ENCODE results near the gene LPAR2.
"Not testable (repeated sequence)": the region's sequence is repeated elsewhere in the genome, so short reads cannot be mapped to it uniquely, and the experiment has no call there.

LPAR2 gene

GRCh38 chr19:19627621-19628500, at the start of gene LPAR2:
Gene LPAR2 (minus strand): TSS chr19:19628220. CDS start chr19:19627275, 945 bp downstream.
- no peak for DNase-seq

DNA sequence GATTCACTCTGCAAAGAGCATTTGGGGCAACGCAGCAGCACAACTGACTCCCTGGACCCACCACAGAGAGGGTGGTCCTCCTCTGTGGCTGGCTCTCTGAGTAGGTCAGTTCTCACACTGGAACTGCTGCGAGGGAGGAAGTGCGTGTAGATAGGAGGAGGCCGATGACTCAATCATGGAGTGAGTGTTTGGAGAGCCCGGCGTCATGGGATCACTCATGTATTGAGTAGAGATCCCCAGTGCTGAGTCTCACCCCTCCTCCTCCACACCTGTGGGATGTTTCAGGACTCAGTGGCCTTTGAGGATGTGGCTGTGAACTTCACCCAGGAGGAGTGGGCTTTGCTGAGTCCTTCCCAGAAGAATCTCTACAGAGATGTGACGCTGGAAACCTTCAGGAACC, 49.6 kb upstream of the LPAR2 start:
- no peak for DNase-seq

DNA sequence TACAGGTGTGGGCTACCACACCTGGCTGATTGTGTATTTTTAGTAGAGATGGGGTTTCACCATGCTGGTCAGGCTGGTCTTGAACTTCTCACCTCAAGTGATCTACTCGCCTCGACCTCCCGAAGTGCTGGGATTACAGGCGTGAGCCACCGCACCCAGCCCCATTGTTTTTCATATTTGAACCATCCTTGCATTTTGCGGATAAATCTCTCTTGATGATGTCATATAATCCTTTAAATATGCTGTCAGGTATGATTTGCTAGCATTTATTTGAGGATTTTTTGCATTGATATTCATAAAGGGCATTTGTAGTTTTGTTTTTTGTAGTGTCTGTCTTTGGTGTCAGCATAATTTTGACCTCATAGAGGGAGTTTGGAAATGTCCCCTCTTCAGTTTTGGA, 46.3 kb upstream of the LPAR2 start:
- DNase-seq: no peak

DNA sequence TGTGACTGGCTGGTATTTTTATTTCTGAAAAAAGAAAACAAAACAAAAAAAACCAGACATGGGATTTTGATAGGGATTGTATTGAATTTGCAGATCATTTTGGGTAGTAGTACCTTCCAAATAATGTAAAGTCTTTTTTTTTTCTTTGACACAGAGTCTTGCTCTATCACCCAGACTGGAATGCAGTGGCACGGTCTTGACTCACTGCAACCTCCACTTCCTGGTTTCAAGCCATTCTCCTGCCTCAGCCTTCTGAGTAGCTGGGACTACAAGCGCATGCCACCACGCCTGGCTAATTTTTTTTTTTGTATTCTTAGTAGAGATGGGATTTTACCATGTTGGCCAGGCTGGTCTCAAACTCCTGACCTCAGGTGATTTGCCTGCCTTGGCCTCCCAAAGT, 44.8 kb upstream of the LPAR2 start:
- no peak for DNase-seq

DNA sequence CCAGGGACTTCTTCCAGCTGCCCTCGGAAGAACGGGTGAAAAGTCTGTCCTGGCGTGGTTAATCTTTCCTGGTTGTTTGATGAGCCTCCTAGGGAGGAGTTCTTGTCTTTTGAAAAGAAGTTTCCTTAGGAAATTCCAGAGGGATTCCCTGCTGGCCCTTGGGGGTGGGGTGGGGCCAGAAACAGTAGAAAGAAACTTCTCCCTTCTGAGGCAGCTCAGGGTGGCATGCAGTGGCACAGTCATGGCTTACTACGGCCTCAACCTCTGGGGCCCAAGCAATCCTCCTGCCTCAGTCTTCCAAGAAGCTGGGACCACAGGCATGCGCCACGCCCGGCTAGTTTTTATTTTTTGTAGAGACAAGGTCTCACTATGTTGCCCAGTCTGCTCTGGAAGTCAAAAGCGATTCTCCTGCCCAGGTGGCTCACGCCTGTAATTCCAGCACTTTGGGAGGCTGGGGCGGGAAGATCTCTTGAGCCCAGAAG, 42.1 kb upstream of the LPAR2 start:
- no peak for DNase-seq

- peak; percentile 91 to 98 for DNase-seq
These were observed 40.4 kb upstream of the LPAR2 start, which contains the start of gene ZNF101 for GRCh38 chr19:19668230-19669012. Gene ZNF101 (plus strand): TSS chr19:19668839. CDS start chr19:19668964, 125 bp downstream.

- DNase-seq: not testable (repeated sequence)
These were observed 37.5 kb upstream of the LPAR2 start for GRCh38 chr19:19665420-19665948.

DNA sequence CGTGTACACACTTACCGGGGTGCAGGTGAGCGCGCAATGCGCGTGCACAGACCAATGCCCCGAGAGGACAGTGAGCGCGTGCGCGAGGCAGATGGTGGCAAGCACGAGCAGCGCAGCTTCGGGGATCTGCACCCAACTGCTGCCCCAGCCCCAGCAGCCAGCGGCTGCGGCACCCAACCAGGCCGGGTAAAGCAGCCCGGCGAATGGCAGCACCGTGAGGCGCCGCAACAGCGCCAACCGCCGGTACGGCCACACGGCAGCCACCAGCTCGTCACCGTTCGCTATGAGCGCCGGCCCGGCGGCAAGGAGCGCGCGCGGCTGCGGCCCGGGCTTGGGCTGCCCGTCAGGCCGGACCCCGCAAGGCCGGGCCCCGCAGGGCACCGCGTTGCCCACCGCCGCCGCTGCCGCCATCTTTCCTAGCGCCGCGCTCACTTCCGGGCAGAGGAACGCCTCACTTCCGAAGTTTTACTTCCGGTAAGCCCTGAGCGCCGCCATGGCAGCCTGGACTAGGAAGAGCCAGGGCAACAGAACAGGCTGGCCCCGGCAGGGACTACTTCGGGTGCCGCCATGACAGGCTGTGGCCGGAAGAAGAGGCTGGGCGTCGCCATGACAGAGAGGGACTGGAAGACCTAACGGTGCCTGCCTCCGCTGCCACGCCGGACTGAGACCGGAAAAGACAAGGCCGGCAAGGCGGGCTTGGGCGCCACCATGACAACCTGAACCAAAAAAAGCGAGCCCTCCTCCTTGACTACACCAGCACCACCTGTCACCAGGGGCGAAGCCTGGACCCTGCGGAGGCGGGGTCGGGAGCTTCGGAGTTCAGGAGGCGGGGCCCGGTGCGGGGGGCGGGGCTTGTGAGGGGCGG, 35.5 kb upstream of the LPAR2 start, which contains the start of gene ATP13A1:
Gene ATP13A1 (minus strand): TSS at position 421 of the 865 bp plus-strand sequence. CDS start 10 bp downstream, at position 411.
- DNase-seq: peak; percentile 95 to 98

DNA sequence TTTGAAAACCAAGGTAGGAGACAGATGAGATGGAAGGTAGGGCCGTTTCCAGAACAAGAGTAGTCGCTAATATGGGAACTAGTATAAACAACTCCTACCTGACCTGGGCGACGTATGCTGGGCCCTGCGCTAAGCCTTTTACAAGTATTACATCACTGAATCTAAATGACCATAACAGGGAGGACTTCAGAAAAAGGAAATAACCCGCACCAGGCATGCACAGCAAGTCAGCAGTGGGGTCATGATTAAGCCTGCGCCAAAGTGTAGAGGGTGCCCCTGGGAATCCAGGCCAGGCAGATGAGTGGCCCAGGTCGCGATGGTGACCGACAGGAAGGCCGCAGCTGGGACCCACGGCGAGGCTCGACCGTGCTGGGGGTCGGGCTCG, 34.8 kb upstream of the LPAR2 start:
- DNase-seq: no peak

GRCh38 chr19:19662344-19662743, 34.3 kb upstream of the LPAR2 start:
- DNase-seq: no peak

DNA sequence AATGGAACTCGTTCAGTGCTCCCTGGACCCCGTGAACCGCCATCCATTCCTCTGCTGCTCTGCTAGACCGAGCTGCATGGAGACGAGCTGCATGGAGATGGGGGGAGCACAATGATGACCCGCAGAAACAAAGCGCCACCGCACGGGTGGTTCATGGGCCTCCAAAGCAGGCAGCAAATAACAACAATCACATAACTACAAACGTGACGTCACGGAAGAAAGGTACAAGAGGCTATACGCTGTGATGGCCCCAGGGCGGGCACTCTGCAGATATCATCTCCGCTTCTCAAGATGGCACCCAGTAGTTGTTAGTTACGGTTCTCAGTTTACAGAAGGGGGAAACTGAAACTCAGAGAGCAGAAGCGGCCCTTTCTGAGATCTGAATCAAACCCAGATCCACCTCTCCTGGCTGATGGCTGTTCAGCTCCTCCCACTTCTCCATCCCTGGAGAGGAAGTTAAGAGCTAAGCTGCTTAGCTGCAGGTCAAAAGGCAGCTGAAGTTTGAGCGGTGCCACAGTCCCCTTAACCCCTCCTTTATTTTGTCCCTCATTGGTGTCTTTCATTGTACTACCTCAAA, 33.7 kb upstream of the LPAR2 start:
- no peak for DNase-seq

GRCh38 chr19:19661141-19661674, 33.2 kb upstream of the LPAR2 start:
- DNase-seq: no peak

GRCh38 chr19:19659646-19660245, 31.7 kb upstream of the LPAR2 start:
- no peak for DNase-seq

DNA sequence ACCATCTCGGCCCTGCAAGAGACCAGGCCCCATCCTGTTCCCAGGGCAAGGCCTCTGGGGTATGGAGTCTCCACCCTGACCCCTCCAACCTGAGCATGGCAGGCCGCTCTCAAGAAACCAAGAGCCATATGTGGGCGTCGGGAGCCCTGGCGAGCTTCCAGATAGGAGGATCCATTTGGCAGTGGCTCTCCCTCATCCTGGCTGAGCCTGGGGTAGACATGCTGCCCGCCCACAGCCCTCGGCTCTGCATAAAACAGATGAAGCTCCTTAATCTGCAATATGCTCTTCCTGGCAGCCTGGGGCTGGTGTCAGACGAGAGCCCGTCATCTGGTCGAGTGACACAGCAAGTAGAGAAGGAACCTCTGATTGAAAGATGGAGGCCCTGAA, 29.4 kb upstream of the LPAR2 start:
- no peak for DNase-seq

GRCh38 chr19:19656451-19657396, 28.7 kb upstream of the LPAR2 start:
- no peak for DNase-seq

GRCh38 chr19:19655641-19656343, 27.8 kb upstream of the LPAR2 start:
- no peak for DNase-seq

DNA sequence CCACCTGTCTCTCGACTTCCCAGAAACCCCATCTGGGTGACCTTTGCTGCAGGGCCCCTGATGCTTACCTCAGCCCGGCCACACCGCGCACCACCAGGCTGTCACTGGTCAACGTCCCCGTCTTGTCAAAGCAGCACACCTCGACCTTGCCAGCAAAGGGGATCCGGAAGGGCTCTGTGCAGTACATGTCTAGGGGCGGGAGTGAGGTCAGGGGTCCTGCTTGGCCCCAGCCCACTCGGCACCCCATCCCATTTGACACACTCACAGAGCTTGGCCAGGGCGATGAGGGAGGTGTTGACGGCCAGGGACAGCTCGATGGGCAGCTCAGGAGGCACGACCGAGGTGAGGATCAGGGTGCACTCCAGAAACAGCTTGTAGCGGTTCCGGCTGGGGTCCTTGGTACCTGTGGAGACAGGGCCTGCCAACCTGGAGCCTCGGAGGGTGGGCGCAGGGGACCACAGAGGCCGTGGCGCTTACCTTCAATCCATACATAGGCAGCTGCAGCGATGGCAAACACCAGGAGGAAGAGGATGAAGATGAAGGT, 27.1 kb upstream of the LPAR2 start:
- no peak for DNase-seq

DNA sequence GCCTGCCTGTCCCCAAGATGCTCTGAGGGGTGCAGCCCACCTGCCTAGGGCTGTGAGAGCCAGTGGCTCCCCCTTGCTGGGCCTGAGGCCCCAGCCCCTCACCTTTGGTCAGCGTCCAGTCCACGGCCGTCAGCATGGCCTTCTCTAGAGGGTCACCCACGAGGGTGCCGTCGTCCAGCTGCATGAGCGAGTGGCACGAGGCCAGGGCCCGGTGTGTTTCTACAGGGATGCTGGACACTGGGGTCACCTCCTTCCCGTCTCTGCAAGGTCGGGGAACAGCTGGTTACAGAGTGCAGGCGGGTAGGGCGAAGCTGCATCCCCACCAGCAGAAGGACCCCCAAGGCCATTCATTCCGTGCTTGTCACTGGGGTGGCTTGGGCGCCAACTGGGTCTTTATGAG, 26.4 kb upstream of the LPAR2 start:
- no peak for DNase-seq

DNA sequence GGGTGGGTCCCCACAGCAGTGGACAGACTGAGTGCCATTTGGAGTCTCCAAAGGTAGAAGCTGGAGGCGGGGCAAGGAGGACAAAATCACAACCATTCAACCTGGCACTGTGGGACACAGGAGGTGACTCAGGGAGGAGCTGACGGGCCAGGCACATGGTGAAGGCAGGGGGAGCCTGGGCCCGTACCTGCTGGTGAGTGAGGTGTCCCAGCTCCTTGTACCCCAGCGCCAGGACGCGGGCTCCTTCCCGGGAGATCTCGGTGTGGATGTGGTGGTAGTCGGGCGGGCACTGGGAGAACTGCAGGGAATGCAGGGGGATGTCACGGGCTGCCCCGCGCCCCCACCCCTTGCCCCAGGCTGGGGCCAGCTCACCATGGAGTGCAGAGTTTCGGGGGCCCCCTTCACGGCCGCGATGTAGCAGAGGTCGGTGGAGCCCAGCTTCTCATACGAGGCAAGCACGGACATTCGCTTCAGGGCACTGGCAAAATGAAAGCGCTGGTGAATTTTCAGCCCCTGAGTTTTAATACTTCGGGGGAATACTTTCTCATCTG, 25.7 kb upstream of the LPAR2 start:
- no peak for DNase-seq

All from SHP77 (cell line).